Measurements from ENCODE around the gene ECHDC3.

ECHDC3 gene

DNA sequence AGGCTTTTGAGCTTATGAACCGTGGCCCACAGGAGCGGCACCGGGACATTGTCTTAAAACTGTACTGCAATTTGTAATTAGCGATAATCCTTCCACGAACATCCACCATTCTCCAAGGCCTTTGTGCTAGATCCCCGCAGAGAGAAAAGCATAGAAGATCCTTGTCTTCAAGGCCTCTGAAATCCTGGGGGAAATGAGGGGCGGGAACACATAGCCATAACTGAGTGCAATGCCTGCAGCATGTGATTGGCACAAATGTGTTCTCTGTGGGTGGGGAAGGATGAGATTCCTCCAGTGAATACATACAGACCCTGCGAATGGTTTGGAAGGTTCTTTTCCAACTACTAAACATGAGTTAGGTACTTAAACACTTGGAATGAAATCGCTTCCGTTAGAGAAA lies 55.1 kb downstream of the ECHDC3 start (continued):
- TF ChIP-seq ZBTB17 (tag by site-specific recombination; IDR thresholded peaks at IDR 0.05) (no peak), ZSCAN16 (tag by site-specific recombination; IDR thresholded peaks at IDR 0.05) (no peak), ZNF133 (tag by site-specific recombination; IDR thresholded peaks at IDR 0.05) (no peak), SP2 (tag by site-specific recombination; IDR thresholded peaks at IDR 0.05) (no peak), ZNF701 (tag by site-specific recombination; IDR thresholded peaks at IDR 0.05) (no peak), ZNF830 (tag by site-specific recombination; IDR thresholded peaks at IDR 0.05; ENCODE audit: low read depth) (no peak), SP7 (tag by site-specific recombination; IDR thresholded peaks at IDR 0.05) (no peak)
- TF ChIP-seq, protein P1, sequence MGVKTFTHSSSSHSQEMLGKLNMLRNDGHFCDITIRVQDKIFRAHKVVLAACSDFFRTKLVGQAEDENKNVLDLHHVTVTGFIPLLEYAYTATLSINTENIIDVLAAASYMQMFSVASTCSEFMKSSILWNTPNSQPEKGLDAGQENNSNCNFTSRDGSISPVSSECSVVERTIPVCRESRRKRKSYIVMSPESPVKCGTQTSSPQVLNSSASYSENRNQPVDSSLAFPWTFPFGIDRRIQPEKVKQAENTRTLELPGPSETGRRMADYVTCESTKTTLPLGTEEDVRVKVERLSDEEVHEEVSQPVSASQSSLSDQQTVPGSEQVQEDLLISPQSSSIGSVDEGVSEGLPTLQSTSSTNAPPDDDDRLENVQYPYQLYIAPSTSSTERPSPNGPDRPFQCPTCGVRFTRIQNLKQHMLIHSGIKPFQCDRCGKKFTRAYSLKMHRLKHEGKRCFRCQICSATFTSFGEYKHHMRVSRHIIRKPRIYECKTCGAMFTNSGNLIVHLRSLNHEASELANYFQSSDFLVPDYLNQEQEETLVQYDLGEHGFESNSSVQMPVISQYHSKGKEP (tag by site-specific recombination; IDR thresholded peaks at IDR 0.05), result no peak

DNA sequence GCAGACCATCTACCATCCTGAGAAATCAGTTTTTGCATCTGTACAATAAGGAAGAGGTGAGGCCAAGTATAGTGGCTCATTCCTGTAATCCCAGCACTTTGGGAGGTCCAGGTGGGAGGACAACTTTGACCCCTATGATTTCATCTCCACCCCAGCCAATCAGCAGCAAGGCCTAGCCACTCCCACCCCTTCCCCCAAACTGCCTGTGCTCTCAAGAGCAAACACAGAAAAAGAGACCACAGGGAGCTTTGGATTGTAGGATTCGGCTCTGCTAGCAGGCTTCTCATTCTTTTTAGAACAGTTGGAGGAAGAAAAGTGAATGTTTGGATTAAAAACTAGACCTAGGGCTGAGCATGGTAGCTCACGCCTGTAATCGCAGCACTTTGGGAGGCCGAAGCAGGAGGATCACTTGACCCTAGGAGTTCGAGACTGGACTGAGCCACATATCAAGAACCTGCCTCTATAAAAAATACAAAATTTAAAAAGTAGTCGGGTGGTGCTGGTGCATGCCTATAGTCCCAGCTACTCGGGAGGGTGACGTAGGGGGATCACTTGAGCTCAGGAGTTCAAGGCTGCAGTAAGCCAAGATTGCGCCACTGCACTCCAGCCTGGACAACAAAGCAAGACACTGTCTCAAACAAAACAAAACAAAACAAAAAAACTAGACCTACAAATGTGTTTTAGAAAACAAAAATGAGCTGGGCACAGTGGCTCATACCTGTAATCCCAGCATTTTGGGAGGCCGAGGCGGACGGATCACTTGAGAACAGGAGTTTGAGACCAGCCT lies 55.9 kb downstream of the ECHDC3 start:
- Histone ChIP-seq H3K4me3 (ENCODE audit: low read depth, low read length) (no peak overlapping the region), H3K36me3 (ENCODE audit: control insufficient read depth in 2 of 2, insufficient read depth in 1 of 2, low read length in 2 of 2) (no peaks in the 10 kb centered on the region), H3K4me1 (ENCODE audit: control insufficient read depth, insufficient read depth, low read length) (no peaks in the 10 kb centered on the region), H3K9me3 (ENCODE audit: control insufficient read depth, insufficient read depth, low read depth, low read length) (no peaks in the 10 kb centered on the region), H3K27ac (ENCODE audit: extremely low read depth, low read depth, low read length) (no peak overlapping the region)
- TF ChIP-seq EGR2 (tag by site-specific recombination; IDR thresholded peaks at IDR 0.05; ENCODE audit: low read depth) (0 out of 2 replicates have a peak, but pooled peaks have one; percentile 18), ZFHX2 (tag by site-specific recombination; conservative IDR thresholded peaks at IDR 0.05) (peak; percentile 43; the same call in 1 of the 2 replicates), PRDM2 (tag by site-specific recombination; IDR thresholded peaks at IDR 0.05; ENCODE audit: borderline replicate concordance) (no peak), GLIS1 (tag by site-specific recombination; IDR thresholded peaks at IDR 0.05) (0 out of 2 replicates have a peak, but pooled peaks have one; percentile 10)
- POLR2A ChIA-PET, result interaction anchor here (0.6 kb wide), 1 partner anchor 272 kb away, joined by 3 read pairs; no protein-coding TSS in a partner anchor
- CTCF ChIA-PET, result interaction anchor here (0.9 to 2.1 kb wide), 5 partner anchors 14 to 189 kb away, joined by 3 to 8 read pairs (median 4); no protein-coding TSS in a partner anchor

DNA sequence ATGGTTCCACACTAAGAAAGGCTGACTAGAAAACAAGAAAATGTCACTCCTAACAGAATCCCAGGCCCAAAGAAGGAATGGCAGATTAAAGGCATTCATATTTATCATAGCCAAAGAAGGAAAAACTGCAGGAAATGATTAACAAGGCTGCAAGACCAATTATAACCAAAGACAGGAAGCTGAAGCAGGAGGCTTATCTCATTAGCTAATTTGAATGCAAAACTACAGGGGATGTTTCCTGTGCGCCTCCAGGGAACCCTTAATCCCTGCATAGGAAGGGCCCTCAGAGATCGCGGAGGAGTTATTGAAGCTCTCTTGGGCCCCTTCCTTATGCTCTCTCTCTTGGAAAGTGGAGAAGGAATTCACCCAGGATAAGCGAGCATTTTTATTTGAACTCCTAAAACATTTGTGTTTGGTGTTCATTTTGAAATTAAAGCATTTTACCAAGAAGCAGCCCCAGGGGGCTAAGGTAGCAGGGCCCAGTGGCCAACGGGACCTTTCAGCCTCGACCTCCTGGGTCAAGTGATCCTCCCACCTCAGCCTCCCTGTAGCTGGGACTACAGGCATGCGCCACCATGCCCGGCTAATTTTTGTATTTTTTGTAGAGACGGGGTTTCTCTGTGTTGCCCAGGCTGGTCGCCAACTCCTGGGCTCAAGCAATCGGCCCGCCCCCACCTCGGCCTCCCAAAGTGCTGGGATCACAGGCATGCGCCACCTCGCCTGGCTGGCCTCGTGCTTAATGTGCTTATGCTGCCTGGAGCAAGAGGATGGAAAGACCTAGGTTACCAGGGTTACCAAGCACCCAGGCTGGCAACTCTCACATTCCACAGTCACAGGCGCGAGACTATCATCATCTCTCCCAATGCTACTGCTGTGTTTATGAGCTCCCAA lies 56.9 kb downstream of the ECHDC3 start:
- Histone ChIP-seq H3K4me3 (ENCODE audit: low read depth, low read length) (no peak overlapping the region), H3K4me1 (ENCODE audit: control insufficient read depth, insufficient read depth, low read length) (no peaks in the 10 kb centered on the region), H3K36me3 (ENCODE audit: control insufficient read depth in 2 of 2, insufficient read depth in 1 of 2, low read length in 2 of 2) (no peaks in the 10 kb centered on the region), H3K27ac (ENCODE audit: extremely low read depth, low read depth, low read length) (no peak overlapping the region), H3K9me3 (ENCODE audit: control insufficient read depth, insufficient read depth, low read depth, low read length) (no peaks in the 10 kb centered on the region)
- ChIA-PET POLR2A (interaction anchor here (0.6 kb wide), 1 partner anchor 270 kb away, joined by 3 read pairs; no protein-coding TSS in a partner anchor), CTCF (interaction anchor here (1.1 to 2.1 kb wide), 3 partner anchors 16 to 188 kb away, joined by 3 to 8 read pairs (median 5); no protein-coding TSS in a partner anchor)
- TF ChIP-seq KLF7 (tag by site-specific recombination; IDR thresholded peaks at IDR 0.05; ENCODE audit: borderline replicate concordance) (no peak), ZNF473 (tag by site-specific recombination; IDR thresholded peaks at IDR 0.05) (no peak), ZNF560 (tag by site-specific recombination; IDR thresholded peaks at IDR 0.05; ENCODE audit: borderline replicate concordance) (no peak), BCL11B (tag by site-specific recombination; IDR thresholded peaks at IDR 0.05; ENCODE audit: low read depth) (no peak), ZNF366 (tag by site-specific recombination; conservative IDR thresholded peaks at IDR 0.05) (no peak), ZNF530 (tag by site-specific recombination; IDR thresholded peaks at IDR 0.05; ENCODE audit: low read depth) (no peak), ZNF510 (tag by site-specific recombination; IDR thresholded peaks at IDR 0.05; ENCODE audit: insufficient replicate concordance) (no peak), ZNF112 (tag by site-specific recombination; IDR thresholded peaks at IDR 0.05) (no peak)
- TF ChIP-seq, protein P2, sequence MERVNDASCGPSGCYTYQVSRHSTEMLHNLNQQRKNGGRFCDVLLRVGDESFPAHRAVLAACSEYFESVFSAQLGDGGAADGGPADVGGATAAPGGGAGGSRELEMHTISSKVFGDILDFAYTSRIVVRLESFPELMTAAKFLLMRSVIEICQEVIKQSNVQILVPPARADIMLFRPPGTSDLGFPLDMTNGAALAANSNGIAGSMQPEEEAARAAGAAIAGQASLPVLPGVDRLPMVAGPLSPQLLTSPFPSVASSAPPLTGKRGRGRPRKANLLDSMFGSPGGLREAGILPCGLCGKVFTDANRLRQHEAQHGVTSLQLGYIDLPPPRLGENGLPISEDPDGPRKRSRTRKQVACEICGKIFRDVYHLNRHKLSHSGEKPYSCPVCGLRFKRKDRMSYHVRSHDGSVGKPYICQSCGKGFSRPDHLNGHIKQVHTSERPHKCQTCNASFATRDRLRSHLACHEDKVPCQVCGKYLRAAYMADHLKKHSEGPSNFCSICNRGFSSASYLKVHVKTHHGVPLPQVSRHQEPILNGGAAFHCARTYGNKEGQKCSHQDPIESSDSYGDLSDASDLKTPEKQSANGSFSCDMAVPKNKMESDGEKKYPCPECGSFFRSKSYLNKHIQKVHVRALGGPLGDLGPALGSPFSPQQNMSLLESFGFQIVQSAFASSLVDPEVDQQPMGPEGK (tag by site-specific recombination; IDR thresholded peaks at IDR 0.05), result no peak

Measured in HEK293 (cell line).